Measurements from ENCODE around the gene FKBP5.
"Not testable (repeated sequence)": the region's sequence is repeated elsewhere in the genome, so short reads cannot be mapped to it uniquely, and the experiment has no call there.

FKBP5 gene

GRCh38 chr6:35706468-35706867 lies 17.8 kb upstream of the FKBP5 start:
- no peak overlapping the region for H3K4me3 ChIP-seq (ENCODE audit: low read depth, low read length)
- no peak for TF ChIP-seq CTCF (IDR thresholded peaks at IDR 0.05; ENCODE audit: low read depth, low read length, missing control alignments)
- in situ Hi-C loops (cut with HindIII; ENCODE audit: low pct_ligation_motif_present, low sequenced_read_pairs) = no loop called here
- H3K36me3 ChIP-seq (replicated peaks) = no peaks in the 10 kb centered on the region
- no peak for DNase-seq
- H3K27me3 ChIP-seq (replicated peaks) = no peaks in the 10 kb centered on the region
- H3K27ac ChIP-seq = no peak overlapping the region

- in situ Hi-C loops (cut with HindIII; ENCODE audit: low pct_ligation_motif_present, low sequenced_read_pairs) = no loop called here
- Histone ChIP-seq H3K4me3 (ENCODE audit: low read depth, low read length) (no peak overlapping the region), H3K27ac (no peak overlapping the region), H3K27me3 (replicated peaks) (no peaks in the 10 kb centered on the region), H3K36me3 (replicated peaks) (no peaks in the 10 kb centered on the region)
- no peak for TF ChIP-seq CTCF (IDR thresholded peaks at IDR 0.05; ENCODE audit: low read depth, low read length, missing control alignments)
- no peak for DNase-seq
Measured at GRCh38 chr6:35703554-35703953, 14.8 kb upstream of the FKBP5 start.

- TF ChIP-seq CTCF (IDR thresholded peaks at IDR 0.05; ENCODE audit: low read depth, low read length, missing control alignments) = no peak
- Histone ChIP-seq H3K27me3 (replicated peaks) (no peaks in the 10 kb centered on the region), H3K36me3 (replicated peaks) (no peaks in the 10 kb centered on the region), H3K27ac (no peak overlapping the region), H3K4me3 (ENCODE audit: low read depth, low read length) (no peak overlapping the region)
- no peak for DNase-seq
- in situ Hi-C loops (cut with HindIII; ENCODE audit: low pct_ligation_motif_present, low sequenced_read_pairs) = no loop called here
Measured at GRCh38 chr6:35698858-35699257, 10.1 kb upstream of the FKBP5 start.

GRCh38 chr6:35698430-35698829 lies 9.7 kb upstream of the FKBP5 start:
- in situ Hi-C loops (cut with HindIII; ENCODE audit: low pct_ligation_motif_present, low sequenced_read_pairs); H3K36me3 ChIP-seq (replicated peaks); H3K4me3 ChIP-seq (ENCODE audit: low read depth, low read length); H3K27me3 ChIP-seq (replicated peaks); DNase-seq; H3K27ac ChIP-seq: not testable (repeated sequence)

- no peaks in the 10 kb centered on the region for H3K36me3 ChIP-seq (replicated peaks)
- TF ChIP-seq CTCF (IDR thresholded peaks at IDR 0.05; ENCODE audit: low read depth, low read length, missing control alignments) = no peak
- no peak overlapping the region for H3K27ac ChIP-seq
- DNase-seq = peak; percentile 57
- in situ Hi-C loops (cut with HindIII; ENCODE audit: low pct_ligation_motif_present, low sequenced_read_pairs) = no loop called here
- no peak overlapping the region for H3K4me3 ChIP-seq (ENCODE audit: low read depth, low read length)
- no peaks in the 10 kb centered on the region for H3K27me3 ChIP-seq (replicated peaks)
Measured at GRCh38 chr6:35694462-35694861, 5.7 kb upstream of the FKBP5 start.

- in situ Hi-C loops (cut with HindIII; ENCODE audit: low pct_ligation_motif_present, low sequenced_read_pairs) = no loop called here
- no peak overlapping the region for H3K27ac ChIP-seq
- DNase-seq = peak; percentile 13
- H3K4me3 ChIP-seq (ENCODE audit: low read depth, low read length) = no peak overlapping the region
- no peak for TF ChIP-seq CTCF (IDR thresholded peaks at IDR 0.05; ENCODE audit: low read depth, low read length, missing control alignments)
- H3K27me3 ChIP-seq (replicated peaks) = no peaks in the 10 kb centered on the region
- H3K36me3 ChIP-seq (replicated peaks) = no peaks in the 10 kb centered on the region
Measured at GRCh38 chr6:35691027-35691824, 2.5 kb upstream of the FKBP5 start.
